Right lung (tissue), 5 donors: ENCODE measurements around the gene TBR1. TPM values are rescaled to one million over a fixed set of nuclear protein-coding genes. Genes with fewer than 3 reads are reported as not detected.
A peak's percentile ranks its signal among the peaks of the same experiment; 100 is the strongest.

Source experiments
- DNase-seq, 2 donors: peaks; one replicate each; pipeline ENCODE4 v3.0.0-alpha.2; 2013
- polyA plus RNA-seq, 5 donors: library from polyadenylated mRNA; unstranded; fragments of 120-200 nt; gene quantifications; one replicate each; pipeline versions ENCODE4 v1.2.1 to v1.2.3, GENCODE V29; 2013; ENCODE audit warnings: inconsistent platforms in 1 of 5, low replicate concordance in 1 of 5; ENCODE audit not compliant: insufficient read length in 5 of 5, insufficient read depth in 1 of 5

Gene TBR1
- polyA plus RNA-seq, 5 donors, result 0.03 to 0.06 (median 0.04) TPM; not detected in 2

DNA sequence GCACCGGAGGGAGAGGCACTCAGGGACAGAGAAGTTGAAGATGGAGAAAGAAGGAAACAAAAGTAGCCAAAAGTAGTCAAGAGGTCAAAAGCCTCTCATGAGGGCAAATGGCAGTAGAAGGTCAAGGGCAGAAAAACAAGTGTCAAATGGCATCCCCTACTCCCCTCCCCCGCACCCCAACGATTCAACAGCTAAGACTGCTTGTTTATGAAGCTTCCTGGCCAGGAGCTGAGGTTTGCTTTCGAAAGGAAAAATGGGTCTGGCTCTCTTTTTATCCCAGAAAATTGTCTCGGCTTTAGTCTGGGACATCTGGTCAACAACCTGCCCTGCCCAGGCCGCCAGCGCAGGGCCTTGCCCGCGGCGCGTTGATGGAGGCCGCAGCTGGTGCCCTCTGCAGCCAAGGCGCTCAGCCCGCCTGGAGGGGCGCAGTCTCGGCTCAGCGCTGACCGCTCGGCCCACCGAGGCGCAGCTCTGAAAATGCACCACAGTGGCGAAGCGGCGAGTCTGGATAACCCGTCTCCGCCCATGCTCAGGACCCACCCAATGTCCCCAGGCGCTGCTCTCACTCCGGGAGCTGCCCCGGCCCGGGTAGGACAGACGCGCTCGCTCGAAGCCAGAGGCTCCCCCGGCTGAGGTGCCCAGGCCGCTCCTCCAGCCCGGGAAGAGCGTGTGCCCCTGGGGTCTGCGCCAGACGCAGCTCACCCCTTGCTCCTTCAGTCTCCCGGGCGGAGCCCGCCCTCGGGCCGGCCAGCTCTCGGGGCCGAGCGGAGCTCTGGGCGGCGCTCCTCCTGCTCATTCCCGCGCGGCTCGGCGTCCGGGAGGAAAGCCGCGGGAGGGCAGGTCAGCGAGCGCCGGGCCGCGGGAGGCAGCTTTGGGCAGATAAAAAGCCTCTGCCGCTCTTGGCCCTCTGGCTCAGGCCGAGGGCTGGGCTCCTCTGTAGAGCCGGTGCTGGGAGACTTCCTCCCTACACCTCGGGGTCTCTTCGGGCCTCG is 1.8 kb upstream of the TBR1 start:
- peak in 1 of 2 donors; percentile 21 for DNase-seq

DNA sequence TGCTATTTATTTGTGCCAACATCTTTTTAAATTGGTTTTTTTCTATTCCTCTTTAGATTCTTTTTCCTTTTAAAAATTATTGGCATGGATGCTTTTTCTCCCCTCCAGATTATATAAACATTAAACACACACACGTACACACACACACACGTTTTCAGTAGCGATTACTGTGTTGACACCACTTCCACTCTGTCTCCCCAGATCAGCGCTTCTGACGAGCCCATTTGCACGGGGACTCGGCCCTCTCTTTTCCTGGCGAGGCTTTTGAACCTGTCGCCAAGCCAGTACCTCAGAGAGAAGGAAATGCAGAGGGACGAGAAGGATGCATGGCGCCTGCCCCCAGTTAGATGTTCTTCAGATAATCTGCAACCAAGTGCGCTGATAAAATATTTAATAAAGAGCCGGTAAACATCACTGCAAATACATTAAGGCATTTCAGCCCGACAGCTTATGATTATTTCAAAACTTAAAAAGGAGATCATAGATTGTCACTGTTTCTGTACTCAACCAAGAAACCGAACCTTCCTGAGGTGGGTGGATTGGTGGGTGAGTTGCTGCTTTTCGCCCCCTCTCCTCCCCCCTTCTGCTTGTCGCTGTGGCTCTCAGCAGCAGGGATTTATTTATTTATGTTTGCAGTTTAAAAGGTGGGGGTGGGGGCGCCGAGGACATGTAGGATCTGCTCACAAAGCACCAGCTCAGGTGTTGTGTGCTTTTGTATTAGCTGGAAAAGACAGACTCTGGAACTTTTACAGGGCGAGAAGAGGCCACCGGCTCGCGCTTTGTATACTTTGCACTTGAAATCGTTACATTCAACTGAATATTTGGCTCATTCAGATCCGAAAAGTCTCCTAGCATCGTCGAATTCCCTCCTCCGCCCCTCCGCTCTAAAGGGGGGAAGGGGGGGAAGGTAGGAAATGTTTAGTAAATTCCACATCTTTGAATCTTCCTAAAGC is 787 bp upstream of the TBR1 start:
- DNase-seq, result peak in 1 of 2 donors; percentile 10

DNA sequence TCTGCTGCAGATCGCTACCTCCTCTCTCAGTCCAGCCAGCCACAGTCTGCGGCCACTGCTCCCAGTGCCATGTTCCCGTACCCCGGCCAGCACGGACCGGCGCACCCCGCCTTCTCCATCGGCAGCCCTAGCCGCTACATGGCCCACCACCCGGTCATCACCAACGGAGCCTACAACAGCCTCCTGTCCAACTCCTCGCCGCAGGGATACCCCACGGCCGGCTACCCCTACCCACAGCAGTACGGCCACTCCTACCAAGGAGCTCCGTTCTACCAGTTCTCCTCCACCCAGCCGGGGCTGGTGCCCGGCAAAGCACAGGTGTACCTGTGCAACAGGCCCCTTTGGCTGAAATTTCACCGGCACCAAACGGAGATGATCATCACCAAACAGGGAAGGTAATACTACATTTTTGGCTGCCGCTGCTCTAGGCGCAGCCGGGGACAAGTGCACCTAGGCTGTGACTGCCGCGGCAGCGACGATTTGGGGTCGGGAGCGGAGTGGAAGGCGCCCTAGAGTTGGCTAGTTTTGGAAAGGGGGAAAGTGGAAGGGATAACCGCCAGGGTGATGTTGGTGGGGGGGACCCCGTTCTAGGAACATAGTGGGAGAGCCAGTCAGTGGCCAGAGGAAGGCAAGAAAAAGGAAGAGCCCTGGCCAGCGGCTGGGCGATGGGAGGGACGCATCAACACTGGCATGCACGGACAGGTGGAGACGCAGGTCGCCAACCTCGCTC is 776 bp downstream of the TBR1 start:
- no peak for DNase-seq

DNA sequence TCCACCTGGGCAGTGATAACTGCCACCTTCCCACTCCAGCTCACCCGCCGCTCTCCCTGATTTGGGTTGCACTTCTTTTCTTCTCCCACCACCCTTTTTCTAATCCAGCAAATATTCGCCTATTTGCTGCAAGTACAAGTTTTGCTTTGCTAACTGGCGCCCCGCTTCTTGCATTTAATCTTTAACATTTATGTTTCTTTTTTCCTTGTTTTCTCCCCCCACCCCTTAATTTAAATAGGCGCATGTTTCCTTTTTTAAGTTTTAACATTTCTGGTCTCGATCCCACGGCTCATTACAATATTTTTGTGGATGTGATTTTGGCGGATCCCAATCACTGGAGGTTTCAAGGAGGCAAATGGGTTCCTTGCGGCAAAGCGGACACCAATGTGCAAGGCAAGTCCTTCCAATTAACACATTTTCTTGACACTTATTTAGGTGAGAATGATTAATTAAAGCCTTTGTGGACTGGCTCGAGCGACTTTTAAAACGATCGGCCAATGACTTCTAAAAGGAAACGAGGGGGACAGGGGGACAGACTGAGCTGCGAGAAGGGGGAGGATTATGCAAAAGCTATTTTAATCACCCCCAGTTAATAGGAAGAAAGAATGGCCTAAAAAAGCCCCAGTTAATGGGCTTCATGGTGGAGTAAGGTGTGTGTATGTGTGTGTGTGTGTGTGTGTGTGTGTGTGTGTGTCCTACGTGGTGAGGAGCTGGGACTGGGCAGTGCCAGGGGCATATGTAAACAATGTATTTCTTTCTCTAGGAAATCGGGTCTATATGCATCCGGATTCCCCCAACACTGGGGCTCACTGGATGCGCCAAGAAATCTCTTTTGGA is 1.6 kb downstream of the TBR1 start:
- no peak for DNase-seq

DNA sequence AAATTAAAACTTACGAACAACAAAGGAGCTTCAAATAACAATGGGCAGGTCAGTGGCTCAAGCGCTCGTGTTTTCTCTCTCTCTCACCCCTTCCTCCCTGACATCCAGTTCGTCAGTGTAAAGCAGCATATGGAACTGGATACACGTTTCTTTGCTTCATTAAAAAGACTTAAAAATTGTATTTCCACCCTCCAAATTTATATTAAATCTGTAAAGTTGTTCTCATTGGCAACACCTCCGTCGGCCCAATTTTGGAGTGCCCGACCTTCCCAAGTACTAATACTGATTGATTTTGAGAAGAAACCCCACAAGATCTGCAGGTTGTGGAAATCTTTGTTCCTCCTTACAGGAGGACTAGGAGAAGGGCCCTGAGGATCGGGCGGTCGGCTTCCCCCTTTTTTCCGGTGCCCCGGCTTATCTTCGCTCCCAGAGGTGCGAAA is 2.2 kb downstream of the TBR1 start:
- DNase-seq, result no peak

DNA sequence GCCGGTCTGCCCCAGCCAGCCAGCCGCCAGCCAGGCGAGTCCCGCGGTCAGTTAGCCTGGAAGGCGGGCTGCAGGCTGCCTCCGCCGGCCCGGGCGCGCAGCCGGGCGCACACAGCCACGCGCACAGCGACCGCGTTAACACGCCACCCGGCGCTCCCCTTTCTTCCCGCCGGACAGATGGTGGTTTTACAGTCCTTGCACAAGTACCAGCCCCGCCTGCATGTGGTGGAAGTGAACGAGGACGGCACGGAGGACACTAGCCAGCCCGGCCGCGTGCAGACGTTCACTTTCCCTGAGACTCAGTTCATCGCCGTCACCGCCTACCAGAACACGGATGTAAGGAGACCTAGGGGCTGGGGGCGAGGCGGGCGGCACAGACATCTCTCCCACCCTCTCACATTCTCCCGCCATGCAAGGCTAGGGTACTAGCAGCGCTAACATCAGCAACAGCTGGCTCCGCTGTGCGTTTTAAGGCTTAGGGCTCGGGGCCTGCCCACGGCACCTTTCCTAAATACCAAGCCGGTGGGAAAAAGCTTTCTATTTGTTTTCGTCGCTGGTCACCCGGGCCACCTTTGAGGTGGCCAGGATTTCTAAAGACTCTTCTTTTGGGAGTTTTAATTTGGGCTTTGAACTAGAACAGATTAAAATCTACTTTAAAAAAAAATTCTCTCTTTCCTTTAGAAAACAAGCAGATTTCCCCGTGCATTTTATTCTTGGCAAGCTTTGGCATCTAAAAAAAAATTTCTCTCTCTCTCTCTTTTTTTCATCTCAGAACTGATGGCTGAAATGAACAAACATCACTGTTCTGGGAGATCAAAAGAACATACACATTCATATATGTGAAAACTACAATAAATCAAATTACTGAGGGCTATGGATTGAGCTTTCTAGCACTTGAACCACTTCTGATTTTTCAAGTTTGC is 2.9 kb downstream of the TBR1 start:
- DNase-seq, result peak in 1 of 2 donors; percentile 17

DNA sequence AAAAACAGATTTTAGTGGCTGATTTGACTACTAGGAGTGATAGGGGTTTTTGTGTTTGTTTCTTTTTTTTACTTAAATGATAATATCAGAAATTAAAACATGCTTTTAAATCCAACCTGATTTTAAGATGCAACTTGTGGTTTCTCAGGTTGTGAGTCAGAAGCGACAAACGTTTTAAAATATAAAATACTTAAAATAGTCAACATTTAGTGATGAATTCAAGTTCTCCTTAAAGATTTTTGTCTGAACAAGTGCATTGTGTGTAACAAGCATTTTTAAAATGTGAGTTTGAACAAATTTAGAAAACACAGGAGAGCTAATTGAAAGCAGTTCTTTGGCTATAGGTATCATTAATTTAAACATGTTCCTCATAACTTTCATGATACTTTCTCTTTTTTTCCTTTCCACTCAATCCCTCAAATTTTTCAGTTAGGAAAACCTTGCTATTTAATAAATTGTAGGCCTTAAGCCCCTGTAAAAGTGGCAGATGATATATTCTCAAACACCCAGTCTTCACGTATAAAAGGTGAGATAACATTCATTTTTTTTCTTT is 3.6 kb downstream of the TBR1 start:
- DNase-seq, result no peak

DNA sequence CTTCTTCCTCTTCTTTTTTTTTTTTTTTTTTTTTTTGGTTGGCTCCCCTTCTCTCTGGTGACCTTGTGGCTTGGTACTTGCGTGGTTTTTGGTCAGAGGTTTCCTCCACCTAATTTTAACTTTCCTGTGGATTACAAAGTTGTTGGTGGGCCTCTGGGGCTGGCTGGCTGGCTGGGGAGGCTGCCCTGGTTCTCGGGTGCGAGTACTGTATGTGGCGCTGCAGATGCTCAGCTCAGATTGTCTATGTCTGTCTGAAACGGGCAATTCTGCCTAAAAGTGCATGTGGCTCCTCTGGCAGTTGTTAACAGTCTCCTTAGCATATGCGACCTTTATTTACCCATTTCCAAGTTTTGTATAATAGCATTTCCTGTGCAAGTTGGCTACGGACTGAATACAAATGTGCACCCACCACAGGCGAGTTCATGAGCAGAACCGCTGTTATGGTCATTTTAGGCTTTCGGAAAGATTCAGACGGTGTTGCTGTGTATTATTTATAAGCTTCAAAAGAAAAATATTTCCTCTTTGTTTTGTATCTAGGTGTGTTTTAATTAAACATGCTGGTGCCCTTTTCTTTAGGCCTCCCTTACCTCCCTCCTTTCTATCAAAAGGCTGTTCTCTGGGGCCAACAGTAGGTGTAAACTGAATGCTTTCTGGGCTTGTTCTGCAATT is 4.4 kb downstream of the TBR1 start:
- no peak for DNase-seq

DNA sequence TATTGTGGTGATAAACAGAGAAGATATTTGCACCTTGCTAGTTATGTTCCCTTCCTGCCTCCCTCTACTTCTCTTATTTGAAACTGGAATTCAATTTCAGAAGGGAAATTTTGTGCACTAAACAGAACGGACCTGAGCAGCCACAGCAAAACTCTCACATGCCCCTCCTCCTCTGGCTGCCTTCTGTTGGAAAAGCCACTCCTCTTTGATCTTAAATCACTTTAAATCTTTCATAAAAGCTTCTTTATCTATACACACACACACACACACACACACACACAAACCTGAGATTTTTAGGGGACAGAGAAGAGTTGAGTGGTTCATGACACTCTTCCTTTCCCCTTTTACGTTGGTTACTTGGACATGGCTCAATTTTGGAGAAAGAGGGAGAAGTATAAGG is 5.6 kb downstream of the TBR1 start:
- no peak for DNase-seq

DNA sequence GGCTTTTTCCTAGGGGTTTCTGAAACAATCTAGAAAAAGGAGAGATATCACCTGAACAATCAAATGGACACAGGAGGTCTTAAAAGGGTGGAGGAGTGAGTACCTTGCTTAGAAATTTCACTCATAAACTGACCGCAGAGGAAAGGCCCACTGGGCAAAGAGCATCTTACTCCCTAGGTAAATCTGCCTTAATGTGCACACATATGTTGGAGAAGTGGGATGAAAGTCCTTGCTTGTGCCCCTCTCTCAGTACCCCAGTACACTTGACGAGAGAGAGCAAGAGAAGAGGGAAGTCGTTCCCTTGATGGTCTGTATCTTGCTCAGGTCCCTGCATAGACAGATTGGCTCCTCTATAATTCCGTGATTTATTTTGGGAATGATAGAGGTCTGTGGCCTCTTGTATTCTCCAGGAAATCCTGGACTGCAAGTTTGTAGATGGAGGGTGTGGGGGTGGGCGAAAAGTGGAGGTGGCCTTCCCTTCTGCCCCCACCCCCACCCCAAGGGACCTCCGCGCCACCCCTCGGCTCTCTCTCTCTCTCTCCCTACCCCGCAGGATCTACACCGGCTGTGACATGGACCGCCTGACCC is 6.8 kb downstream of the TBR1 start:
- no peak for DNase-seq

DNA sequence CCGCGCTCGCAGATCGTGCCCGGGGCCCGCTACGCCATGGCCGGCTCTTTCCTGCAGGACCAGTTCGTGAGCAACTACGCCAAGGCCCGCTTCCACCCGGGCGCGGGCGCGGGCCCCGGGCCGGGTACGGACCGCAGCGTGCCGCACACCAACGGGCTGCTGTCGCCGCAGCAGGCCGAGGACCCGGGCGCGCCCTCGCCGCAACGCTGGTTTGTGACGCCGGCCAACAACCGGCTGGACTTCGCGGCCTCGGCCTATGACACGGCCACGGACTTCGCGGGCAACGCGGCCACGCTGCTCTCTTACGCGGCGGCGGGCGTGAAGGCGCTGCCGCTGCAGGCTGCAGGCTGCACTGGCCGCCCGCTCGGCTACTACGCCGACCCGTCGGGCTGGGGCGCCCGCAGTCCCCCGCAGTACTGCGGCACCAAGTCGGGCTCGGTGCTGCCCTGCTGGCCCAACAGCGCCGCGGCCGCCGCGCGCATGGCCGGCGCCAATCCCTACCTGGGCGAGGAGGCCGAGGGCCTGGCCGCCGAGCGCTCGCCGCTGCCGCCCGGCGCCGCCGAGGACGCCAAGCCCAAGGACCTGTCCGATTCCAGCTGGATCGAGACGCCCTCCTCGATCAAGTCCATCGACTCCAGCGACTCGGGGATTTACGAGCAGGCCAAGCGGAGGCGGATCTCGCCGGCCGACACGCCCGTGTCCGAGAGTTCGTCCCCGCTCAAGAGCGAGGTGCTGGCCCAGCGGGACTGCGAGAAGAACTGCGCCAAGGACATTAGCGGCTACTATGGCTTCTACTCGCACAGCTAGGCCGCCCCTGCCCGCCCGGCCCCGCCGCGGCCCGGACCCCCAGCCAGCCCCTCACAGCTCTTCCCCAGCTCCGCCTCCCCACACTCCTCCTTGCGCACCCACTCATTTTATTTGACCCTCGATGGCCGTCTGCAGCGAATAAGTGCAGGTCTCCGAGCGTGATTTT is 7.6 kb downstream of the TBR1 start:
- DNase-seq, result peak in 1 of 2 donors; percentile 21

DNA sequence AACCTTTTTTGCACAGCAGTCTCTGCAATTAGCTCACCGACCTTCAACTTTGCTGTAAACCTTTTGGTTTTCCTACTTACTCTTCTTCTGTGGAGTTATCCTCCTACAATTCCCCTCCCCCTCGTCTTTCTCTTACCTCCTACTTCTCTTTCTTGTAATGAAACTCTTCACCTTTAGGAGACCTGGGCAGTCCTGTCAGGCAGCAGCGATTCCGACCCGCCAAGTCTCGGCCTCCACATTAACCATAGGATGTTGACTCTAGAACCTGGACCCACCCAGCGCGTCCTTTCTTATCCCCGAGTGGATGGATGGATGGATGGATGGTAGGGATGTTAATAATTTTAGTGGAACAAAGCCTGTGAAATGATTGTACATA is 8.3 kb downstream of the TBR1 start:
- DNase-seq, result peak in 1 of 2 donors; percentile 22

DNA sequence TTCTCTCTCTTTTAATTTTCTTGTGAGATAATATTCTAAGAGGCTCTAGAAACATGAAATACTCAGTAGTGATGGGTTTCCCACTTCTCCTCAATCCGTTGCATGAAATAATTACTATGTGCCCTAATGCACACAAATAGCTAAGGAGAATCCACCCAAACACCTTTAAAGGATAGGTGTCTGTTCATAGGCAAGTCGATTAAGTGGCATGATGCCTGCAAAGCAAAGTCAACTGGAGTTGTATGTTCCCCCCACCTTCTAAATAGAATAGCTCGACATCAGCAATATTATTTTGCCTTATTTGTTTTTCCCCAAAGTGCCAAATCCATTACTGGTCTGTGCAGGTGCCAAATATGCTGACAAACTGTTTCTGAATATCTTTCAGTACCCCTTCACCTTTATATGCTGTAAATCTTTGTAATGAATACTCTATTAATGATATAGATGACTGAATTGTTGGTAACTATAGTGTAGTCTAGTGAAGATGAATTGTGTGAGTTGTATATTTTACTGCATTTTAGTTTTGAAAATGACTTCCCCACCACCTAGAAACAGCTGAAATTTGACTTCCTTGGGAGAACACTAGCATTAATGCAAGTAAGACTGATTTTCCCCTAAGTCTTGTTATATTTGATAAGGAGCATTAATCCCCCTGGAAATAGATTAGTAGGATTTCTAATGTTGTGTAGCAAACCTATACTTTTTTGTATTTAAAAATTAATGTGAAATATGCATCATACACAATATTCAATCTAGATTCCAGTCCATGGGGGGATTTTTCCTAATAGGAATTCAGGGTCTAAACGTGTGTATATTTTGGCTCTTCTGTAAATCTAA is 9.0 kb downstream of the TBR1 start:
- DNase-seq, result peak in 1 of 2 donors; percentile 17

DNA sequence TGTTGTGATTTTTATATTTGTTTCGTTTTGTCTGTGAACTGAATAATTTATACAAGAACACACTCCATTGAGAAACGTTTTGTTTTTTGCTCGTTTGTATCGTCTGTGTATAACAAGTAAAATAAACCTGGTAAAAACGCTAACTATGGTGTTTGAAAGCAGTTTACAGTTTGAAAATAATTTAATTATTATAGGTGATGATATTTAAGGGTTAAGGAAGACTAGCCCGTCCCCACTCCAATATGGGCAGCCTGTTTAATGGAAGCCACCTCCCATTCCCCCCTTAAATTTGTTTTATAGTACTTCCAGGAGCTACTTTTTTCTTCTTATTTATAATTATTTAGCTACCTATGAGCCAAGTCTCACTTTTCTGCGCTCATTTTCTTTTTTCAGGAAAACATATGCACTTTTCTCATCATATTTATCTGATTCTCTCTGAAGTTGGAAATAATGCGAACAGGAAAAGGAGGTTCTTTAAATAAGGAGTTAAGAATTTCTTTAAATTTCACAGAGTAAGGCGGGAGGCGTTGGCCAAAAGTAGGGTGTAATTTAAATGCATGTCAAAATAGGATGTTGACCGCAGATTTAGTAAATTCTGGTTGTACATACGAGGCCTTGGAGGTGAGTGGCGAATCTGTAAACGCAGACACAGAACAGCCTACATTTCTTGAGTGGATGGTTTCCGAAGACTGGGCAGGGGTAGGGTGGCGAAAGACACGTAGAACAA is 9.8 kb downstream of the TBR1 start:
- DNase-seq, result peak in 1 of 2 donors; percentile 11

DNA sequence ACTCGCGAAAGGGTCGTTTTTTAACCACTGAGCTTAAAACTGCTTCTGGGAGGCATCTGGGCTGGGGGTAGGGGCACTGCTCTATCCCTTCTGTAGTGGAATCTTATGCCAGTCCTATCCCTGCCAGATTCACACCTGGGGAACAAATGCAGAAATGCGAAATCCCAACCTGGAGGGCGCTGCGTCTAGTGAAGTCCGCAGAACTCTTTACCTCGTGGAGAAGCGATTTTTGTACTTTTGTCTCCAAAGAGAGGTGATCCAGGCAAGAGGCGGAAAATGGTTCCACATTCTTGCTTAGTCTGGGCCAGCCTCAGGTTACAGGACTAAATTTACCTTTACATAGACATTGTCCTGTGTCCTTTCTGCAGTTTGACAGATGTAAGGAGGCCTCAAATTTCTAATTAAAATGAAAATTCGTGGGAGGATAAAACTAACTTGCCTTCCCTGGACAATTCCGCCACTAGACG is 10.4 kb downstream of the TBR1 start:
- DNase-seq, result peak in 1 of 2 donors; percentile 20
